ENCODE data around the gene BHLHE40. TPM values are rescaled to one million over a fixed set of nuclear protein-coding genes. Genes with fewer than 3 reads are reported as not detected.

The BHLHE40 gene
- total RNA-seq, 1 experiment from 2014 or later = 81.6 TPM

DNA sequence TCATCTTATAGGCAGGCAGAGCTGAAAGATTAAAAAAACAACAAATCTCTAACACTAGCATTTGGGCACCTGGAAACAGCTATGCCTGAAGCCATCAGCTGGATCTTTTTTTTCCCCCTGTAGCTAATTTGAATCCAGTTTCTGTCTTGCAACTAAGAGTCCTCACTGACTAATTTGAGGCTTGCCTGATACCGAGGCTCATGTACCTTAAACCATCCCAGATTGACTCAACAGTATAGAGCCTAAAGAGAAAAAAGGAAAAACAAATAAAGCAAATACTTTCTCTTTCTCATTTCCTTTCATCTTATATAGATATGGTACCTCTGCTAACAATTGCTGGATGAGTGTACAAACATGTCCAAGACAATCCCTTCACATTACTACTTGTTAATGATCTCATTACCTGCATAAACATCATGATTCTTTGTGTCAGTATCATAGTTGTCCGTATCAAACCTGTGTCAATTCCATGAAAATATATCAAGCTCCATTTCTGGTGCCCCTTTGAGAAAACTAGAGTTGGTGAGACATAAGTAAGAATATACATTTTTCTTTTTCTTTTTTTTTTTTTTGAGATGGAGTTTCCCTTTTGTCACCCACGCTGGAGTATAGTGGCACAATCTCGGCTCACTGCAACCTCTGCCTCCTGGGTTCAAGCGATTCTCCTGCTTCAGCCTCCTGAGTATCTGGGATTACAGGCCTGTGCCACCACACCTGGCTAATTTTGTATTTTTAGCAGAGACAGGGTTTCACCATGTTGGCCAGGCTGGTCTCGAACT is 43.1 kb downstream of the BHLHE40 start:
- RAD21 ChIA-PET (ENCODE audit: low non-redundant PET in 1 of 2, low total read pairs in 2 of 2, uncharacterized antibody in 2 of 2, unreplicated experiment in 2 of 2) = interaction anchor here in 1 of 2 experiments (1.4 kb wide), 1 partner anchor 43 kb away, joined by 3 read pairs; the partner anchor contains the start of gene BHLHE40
- CTCF ChIA-PET = interaction anchor here (1.0 to 3.4 kb wide), 5 partner anchors 9 to 311 kb away, joined by 3 to 18 read pairs (median 4); no protein-coding TSS in a partner anchor
- peak overlapping the region; percentile 34 for H3K9ac ChIP-seq (ENCODE audit: low read length)
- H3K27me3 ChIP-seq (ENCODE audit: insufficient read depth, low read length) = no peaks in the 10 kb centered on the region
- no peak overlapping the region for H2AFZ ChIP-seq (ENCODE audit: low read depth, low read length, poor library complexity, severe bottlenecking)
- peak overlapping the region; percentile 68 for H3K27ac ChIP-seq (ENCODE audit: low read depth, low read length)
- intact Hi-C loops (cut with micrococcal nuclease) = loop anchor here (10.0 kb wide), 1 partner anchor 188 kb away; no protein-coding TSS in a partner anchor
- TF ChIP-seq ZBTB33 (IDR thresholded peaks at IDR 0.05; ENCODE audit: extremely low read depth, insufficient replicate concordance, low read length) (no peak), POLR2A (IDR thresholded peaks at IDR 0.05; ENCODE audit: borderline replicate concordance, extremely low read depth, insufficient read depth, insufficient read length) (peak; percentile 8)
- no peaks in the 10 kb centered on the region for H4K20me1 ChIP-seq (ENCODE audit: insufficient read depth)
- H3K4me3 ChIP-seq (replicated peaks in 1 of 2; ENCODE audit: low read depth in 1 of 2, low read length in 2 of 2) = 0 out of 4 replicates have a peak overlapping the region, but pooled peaks of 1 of the 2 experiments have one; percentile 2
- no peak for ATAC-seq
- H3K36me3 ChIP-seq (ENCODE audit: control insufficient read depth in 1 of 2, insufficient read depth in 2 of 2, low read length in 2 of 2) = no peaks in the 10 kb centered on the region
- peaks cover 70 to 98% of the 10 kb centered on the region in 2 experiments for H3K4me1 ChIP-seq (ENCODE audit: control insufficient read depth in 1 of 2, insufficient read depth in 2 of 2, low read length in 2 of 2)
- H3K9me3 ChIP-seq (ENCODE audit: control insufficient read depth in 1 of 2, insufficient read depth in 1 of 2, low read depth in 1 of 2, low read length in 2 of 2) = no peaks in the 10 kb centered on the region
- H3K9me2 ChIP-seq (ENCODE audit: insufficient read depth) = no peaks in the 10 kb centered on the region
- peak overlapping the region; percentile 70 for H3K4me2 ChIP-seq (ENCODE audit: low read length)
- no peak for DNase-seq (ENCODE audit: low read depth, low spot score)
- TSS peak; percentile 78 for BruUV-seq (replicated peaks)
- no peaks in the 10 kb centered on the region for H3K79me2 ChIP-seq (ENCODE audit: insufficient read depth, low read length)
- POLR2A ChIA-PET = interaction anchor here (1.3 to 3.9 kb wide), 7 partner anchors 10 to 301 kb away, joined by 3 to 39 read pairs (median 7); partner anchors contain the start of gene BHLHE40

Data from HCT116 (cell line).